Stimulated activated CD8-positive, alpha-beta memory T cell treated with anti-CD3 and anti-CD28 coated beads, Interleukin-7, amount 100 ng/mL, for 1 hour (primary cell): Measurements from ENCODE around the gene RNASE13.
"Not testable (repeated sequence)": the region's sequence is repeated elsewhere in the genome, so short reads cannot be mapped to it uniquely, and the experiment has no call there.

Source experiments
- DNase-seq, 2 donors: peaks; one replicate each; pipeline ENCODE4 v3.0.0-alpha.2; 2020; ENCODE audit warnings: low read depth in 2 of 2

Gene RNASE13

DNA sequence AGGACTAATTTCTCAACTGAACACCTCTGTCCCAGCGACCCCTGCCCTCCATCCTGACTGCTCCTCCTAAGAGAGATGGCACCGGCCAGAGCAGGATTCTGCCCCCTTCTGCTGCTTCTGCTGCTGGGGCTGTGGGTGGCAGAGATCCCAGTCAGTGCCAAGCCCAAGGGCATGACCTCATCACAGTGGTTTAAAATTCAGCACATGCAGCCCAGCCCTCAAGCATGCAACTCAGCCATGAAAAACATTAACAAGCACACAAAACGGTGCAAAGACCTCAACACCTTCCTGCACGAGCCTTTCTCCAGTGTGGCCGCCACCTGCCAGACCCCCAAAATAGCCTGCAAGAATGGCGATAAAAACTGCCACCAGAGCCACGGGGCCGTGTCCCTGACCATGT, 8.3 kb upstream of the RNASE13 start:
- DNase-seq = no peak

DNA sequence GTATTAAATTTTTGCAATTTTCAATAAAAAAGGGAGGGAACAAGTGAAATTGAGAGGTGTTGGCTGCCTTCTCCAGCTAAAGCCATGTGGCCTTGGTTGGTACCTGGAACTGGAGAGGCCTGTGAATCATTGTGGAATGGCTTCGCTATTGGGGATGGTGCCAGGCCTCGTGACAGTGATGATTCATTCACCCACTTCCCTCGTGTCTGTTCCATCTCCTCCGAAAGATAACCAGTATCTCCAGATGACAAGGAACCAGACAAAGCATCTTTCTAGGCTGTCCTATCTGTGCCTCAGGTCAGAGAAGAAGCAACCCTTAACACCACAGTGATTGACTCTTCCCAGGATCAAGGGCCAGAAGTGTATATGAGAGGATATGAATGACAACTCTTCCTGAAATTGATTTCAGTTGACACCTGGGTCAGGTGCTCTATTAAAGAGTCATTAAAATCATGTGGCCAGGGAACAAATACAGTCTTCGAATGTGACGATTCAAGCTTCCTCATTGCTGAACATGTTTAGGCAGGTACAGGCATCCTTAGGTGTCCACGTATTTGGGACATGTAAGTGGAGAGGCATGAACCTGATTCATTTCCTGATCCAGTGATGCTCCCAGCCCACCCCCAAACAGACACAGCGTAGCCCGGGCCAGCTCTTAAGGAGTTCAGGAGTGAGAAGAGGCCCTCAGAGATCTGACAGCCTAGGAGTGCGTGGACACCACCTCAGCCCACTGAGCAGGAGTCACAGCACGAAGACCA, 7.2 kb upstream of the RNASE13 start, which contains the start of gene RNASE7:
RNASE7 (plus strand) TSS at position 687 of the 758 bp plus-strand sequence. CDS start 631 bp downstream, outside the sequence.
- no peak for DNase-seq

DNA sequence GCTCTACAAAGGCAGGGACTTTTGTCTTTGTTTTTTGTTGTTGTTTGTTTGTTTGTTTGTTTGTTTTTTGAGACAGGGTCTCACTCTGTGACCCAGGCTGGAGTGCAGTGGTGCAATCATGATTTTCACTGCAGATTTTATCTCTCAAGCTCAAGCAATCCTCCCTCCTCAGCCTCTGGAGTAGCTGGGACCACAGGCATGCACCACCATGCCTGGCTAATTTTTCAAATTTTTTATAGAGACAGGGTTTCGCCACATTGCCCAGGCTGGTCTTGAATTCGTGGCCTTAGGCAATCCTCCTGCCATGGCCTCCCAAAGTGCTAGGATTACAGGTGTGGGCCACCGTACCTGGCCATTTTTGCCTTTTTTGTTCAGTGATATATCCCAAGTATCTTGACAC, 6.3 kb upstream of the RNASE13 start:
- not testable (repeated sequence) for DNase-seq

DNA sequence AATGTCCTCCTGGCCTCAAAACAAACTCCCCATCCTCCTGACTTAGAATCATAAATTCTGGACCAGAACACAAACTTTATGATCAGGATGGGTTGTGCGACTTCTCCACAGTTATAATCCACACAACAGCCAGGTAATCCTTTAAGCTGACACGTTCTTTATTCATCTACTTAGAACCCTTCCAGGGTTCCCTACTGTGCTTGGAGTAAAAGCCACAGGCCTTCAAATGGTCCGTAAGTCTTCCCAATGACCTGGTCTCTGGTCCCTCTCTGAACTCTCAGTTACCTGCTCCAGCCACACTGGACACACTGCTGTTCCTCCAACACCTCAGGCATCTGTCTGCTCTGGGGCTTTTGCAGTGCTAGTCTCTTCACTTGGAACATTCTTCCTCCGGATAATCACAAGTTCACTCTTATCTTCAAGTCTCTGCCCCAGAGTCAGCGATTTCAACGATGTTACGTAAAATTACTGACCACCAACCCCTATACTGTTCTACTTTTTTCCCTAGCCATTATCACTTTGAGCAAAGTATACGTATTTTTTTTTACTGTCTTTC, 5.8 kb upstream of the RNASE13 start:
- no peak for DNase-seq

DNA sequence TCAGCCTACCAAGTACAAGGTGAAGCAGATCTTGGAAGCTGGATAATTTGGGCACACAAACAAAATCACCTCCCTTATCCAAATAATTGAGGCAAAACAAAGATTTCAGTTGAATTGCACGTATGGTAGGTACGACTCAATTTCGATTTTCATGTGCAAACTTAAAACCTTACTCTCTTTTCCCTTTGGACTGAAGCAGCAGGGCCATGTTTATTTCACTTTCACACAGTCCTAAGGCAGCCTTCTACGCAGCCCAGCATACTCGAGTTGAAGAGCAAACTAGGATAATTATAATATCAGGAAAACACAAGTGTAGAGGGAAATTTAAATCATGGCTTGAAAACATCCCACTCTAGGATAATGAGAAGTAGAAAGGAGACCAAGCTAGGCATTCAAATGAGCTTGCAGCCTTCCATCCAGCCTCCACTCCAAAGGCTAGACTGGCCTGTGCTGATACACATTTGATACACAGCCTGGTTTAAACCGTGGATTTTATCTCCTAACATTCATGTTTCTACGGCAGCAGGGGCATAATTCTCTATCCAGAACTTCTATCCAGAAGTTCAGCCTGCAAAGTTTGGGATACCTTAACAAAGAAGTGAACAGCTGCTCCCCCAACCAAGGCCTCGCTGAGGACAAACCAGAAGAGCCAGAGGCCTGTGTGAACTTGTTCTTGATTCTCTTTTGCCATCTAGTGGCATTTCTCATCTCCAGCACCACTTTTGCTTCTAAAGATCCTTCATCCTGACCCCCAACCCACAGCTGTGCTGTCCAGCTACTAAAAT, 5.2 kb upstream of the RNASE13 start:
- no peak for DNase-seq

DNA sequence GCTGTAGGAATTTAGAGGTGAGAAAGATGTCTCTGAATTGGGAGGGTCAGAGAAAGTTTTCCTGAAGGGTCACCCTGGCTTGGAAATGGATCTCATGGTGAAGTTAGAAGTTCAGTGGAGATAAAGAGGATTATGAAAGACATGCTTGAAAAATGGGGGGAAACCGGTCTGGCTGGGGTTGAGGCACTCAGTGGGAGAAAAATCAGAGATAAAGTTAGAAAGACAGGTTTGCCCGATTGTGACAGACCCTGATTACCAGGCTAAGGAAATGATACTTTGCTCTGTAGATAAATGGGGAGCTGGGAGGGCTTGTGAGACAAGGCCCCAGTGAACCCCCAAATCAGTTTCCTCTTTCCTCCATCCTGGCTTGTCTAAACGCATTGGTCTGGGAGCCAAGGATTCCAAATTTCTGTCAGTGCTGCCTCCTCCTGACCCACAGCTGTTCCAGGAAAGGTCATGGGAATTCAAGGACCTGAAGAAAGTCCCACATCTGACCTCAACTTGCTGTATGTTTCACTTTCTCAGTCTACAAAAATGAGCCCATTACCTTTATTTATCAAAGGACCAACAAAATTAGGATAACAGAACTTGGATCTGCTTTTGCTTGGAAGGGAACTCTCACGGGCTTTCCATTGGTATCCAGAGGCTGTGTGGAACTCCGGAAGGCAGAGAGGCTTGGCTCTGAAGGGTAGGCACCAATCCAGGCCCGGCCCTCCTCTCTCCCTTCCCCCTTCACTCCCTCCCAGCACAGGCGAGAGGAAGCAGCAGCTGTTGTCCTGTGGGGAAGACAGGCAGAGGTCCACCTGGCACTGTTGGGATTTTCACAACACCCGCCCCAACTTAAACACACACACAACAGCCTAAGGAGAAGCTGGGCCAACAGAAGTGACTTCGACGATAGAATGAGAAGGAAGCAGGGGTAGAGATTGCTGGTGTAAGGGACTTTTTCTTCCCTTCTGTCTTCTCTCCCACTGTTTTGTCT, 4.1 kb upstream of the RNASE13 start:
- no peak for DNase-seq

DNA sequence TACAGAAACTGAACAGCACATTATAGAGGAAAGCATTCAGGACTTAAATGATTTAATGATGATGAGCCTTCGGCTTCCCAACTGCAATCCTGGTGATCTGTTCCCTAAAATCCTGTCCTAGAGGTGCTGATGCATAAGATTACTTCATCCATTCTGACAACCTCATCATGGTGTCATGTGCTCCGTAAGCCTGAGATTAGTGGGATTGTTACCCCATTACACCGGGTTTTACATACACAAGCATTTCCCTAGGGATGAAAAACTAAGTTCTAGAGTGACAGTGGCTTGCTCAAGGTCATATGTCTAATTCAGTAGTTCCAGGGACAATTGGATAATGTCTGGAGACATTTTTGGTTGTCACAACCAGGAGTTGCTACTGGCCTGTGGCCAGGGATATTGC, 2.5 kb upstream of the RNASE13 start:
- no peak for DNase-seq

DNA sequence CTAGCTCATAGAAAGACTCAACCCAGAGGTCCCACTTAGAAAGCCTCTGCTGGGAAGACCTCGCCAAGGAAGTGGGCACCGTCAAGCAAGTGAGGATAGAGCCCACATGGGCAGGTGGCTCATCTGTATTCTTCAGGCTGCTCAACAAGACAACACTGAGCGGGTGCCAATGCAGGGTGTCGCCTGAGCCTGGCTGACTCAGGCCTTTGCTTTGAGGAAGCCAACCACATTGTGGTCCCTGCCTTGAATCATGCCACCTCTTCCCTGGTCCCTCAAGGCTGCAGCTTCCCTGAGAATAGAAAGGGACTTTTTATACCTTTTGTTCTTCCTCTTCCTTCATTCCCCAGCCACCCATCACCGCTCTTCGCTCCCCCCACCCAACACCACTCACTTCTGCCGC, 2.1 kb upstream of the RNASE13 start:
- DNase-seq = no peak

DNA sequence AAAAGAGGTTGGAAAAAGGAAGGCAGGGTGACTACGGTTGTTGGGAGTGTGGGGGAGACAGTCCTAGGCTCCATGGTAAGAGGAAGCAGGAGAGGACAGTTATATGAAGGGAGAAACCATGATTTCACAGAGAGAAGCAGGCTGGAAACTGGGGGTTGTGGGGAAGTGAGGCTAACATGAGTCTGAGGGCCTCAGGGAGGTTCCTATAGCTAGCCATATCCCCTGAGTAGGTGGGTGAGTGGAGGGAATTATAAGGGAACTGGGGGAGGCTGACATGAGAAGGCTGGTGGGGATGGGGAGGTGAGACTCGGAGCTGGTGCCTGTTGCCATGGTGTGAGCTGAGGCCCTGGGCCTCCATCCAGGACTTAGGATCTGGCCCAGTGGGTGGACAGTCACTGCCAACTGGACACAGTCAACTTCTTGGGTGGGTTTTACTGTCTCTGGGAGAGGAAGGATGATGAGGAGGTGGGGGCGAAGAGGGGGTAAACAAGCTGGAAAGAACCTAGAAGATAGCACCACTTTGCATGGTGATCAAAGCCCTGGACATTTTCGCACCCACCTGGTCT, 1.4 kb downstream of the RNASE13 start:
- no peak for DNase-seq

DNA sequence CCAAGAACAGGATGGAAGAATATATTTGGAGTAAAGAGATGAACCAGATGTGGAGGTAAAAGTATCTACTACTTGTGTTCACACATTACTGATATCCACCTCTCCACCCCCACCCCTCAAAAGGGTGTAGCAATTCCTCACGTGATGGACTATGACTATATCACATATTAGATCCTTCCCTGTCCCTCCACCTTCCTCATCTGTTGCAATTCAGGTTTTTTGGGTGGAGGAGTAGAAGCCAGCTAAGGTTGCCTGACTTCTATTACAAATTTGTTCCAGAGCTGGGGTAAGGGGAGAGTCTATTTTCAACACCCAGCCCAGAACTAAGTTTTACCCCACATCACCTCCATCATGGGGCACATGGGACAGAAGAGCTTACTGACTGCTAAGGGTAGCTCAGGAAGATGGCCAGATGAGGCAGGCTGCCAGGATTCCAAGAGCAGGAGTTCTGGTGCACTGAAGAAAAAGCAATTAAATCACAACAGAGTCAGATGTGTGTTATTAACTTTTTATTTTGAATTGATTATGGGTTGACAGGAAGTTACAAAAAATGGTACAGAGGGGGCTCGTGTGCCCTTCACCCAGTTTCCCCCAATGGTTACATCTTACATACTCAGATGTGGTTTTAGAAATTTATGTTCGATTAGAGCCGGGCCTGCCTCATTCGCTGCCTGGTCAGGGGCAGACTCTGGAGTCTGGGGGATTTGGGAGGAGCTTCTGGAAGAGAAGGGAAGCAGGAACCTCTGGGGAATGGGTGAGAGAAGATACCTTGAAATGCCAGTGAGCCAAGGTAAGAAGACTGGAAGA, 2.1 kb downstream of the RNASE13 start:
- no peak for DNase-seq

DNA sequence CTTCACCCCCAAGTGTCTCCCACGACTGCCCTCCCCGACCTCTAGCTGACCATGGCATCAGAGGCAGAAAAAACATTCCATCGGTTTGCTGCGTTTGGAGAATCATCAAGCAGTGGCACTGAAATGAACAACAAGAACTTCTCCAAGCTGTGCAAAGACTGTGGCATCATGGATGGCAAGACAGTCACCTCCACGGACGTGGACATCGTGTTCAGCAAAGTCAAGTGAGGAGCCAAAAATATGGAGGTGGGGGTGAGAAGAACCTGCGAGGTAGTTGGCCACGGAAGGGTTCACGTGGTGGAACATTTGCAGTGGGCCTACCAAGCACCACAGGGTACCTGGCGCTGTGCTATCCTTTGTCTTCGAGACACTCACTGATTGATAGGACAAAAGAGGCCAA, 4.1 kb downstream of the RNASE13 start:
- no peak for DNase-seq

DNA sequence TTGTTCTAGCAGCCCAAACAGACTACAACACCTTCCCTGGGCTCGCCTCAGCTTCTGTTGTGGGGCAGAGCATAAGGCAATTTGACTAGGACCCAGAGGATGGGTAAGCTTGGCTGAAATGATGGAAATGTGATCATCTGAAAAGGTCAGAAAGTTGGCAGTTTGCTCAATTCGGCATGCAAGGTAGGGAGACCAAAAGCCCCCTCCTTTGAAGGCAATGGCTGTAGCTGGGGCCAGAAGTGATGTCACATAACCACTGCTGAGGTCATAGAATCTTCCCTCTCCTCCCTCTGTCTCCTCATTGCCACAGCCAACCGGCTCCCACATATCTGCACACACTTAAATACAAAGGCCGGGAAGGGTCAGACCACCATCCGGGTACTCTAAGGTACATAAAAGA, 4.7 kb downstream of the RNASE13 start, which contains the start of gene TPPP2:
TPPP2 (plus strand) TSS at position 301 of the 400 bp plus-strand sequence. CDS start 365 bp downstream, outside the sequence.
- DNase-seq = no peak

DNA sequence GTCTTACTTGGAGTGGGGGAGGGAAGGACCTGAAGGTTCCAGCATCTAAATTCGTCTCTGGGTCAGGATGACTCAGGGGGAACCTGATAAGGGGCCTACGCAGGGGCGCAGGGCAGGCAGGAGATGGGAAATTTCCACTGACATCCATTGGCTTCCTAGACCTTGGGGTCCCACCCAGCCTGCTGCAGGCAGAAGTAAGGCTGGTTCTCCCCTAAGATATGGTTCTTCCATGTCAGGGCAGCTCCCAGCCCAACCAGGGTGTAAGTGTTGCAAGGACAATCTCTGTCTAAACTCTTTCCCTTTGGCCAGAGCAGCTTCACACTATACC, 7.7 kb downstream of the RNASE13 start:
- DNase-seq = no peak

DNA sequence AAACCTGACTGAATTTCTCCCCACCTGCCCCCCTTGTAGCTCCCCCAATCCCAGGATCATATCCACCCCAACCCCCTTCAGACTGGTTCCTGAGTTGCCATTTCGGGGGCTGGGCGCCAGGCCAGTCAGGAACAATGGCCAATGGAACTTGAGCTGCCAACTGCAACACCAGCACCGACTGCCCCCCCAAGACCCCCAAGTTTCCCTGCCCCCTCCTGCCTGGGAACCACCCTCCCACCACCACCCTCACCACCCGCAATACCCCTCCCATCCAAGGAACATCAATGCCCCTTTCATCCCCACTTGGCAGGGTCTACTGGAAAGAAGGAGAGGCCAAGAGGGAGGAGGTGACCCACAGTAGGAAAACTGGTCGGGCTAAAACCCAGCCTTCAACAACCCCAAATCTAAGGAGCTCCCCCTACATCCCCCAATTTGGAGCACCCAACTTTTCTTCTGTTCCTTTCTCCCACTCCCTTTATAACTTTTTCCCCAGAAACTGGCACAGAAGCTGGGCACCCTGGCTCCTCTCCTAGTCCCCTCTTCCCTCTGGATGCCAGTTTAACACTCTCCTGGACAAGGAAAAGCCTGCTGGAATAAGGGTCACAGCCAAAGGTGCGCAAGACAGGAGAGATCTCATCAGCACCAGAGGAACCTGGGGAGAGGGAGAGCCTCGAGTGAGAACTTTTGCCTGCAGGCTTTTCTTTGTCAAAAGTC, 8.2 kb downstream of the RNASE13 start:
- DNase-seq = no peak

DNA sequence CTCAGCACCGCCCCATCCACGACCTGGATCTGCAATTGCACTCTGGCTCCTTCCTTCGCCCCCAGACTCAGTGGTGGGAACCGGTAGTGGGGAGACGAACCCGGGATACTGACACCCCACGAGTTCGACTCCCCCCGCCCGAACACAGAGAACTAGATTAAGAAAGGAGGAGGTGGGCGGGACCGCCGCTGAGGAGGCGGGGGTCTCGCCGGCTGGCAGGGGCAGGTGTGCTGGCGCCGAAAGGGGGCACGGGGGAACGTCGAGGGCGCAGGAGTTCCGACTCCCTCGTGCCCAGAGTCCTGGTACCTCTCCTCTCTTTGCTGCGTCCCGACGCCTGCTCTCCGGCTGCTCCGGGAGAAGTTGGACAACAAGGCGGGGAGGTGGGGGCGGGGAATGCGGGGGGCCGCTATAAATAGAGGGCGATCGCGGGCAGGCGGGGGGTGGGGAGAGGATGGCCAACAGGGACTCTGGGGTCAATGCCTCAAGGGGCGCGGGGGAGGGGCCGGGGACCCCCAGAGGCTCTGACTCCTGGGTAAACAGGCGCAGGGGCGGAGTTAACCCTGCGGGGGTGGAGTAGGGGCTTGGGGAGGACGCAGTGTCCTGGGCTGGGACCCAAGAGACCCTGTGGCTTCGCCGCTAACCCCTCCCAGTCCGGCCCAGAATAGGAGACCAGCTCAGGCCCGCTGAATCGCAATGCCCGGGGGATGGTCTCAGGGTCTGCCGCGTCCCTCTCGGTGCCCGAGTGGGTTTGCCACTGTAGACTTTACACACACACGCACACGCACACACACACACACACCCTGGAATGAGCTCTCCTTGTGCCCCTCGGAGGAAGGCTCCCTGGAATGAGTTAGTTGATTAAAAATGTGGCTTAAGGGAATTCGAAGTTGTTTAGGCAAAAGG, 9.0 kb downstream of the RNASE13 start:
- no peak for DNase-seq

DNA sequence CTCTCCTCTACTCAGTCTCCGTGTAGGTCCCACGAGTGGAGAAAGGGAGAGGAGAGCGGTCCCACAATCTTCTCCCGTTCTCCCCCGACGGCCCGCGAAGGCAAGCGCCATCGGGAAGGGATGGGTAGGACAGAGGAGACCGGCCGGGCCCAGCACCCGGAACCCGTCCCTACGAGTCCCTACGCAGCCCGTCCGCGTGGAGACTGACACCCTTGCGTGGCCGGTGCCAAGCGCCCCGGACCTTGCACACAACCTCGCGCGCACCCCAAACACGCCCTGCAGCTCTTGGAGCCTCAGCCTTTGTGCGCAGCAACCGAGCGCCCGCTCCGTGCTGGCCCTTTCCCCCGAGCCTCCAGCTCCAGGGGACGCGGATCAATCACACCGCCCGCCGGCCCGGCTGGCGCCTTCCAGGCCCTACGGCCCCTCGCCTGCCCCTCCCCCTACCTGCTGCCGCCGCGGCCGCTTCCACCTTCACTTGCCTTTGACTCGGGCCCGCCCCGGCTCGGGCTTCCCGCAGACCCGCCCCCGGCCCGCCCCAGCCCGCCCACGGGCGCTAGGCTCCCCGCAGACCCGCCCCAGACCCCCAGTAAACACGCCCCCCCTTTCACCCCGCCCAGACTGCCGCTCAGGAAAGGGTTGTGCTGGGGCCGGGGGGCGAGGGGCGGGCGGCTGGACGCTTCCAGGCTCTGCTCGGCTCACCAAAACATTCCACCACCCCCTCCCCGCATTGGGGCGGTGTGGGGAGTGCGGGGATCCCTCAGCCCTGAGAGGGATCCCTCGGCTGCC, 9.8 kb downstream of the RNASE13 start, which contains the start of gene NDRG2:
NDRG2 (minus strand) TSS at position 477 of the 786 bp plus-strand sequence. CDS start 1,746 bp downstream, outside the sequence.
- peak; percentile 48 to 61 for DNase-seq

DNA sequence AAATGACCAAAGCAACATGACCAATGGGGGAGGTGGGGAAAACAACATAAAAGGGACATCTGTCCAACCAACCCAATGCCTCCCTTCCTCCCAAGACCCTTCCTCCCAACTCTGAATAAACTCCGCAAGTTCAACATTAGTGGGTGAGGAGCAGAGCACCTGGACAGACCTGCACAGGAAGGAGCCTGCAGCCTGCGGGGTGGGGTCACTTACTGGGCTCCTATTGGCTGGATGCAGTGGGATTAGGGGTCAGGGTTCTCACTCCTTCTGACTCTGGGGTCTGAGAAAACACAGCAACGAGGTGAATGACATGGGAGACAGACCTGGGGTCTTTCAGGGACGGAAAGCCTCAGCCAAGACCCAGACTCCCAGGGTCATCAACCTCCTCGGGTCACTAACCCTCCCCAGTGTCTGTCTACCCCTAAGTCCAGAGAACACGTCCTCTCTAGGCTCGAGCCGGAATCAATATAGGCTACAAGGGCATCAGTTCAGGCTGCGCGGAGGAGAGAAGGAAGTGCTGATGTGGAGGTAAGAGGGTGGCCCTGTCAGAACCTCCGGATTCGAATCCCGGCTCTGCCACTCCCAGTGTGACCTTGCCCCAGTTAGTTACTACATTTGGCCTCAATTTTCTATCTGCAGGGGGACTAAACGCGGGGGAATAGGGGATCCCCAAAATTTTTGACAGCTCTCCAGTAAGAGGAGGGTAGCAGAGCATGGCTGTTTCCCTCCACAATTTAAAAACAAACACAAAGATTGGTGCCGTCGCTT, 10.6 kb downstream of the RNASE13 start:
- no peak for DNase-seq
